Activated naive CD8-positive, alpha-beta T cell treated with anti-CD3 and anti-CD28 coated beads for 36 hours (primary cell): ENCODE results near the gene SLC9A9. TPM values are rescaled to one million over a fixed set of nuclear protein-coding genes. Genes with fewer than 3 reads are reported as not detected.

ENCODE experiments used
- DNase-seq: peaks from one replicate; pipeline ENCODE4 v3.0.0; 2021
- H3K27ac Mint-ChIP-seq: one replicate; pipeline ENCODE4 v1.8.0; 2022; ENCODE audit warnings: mild to moderate bottlenecking, moderate library complexity, mixed read lengths
- H3K27me3 Mint-ChIP-seq: one replicate; pipeline ENCODE4 v1.8.0; 2022; ENCODE audit warnings: mild to moderate bottlenecking, mixed read lengths
- H3K36me3 Mint-ChIP-seq: one replicate; pipeline ENCODE4 v1.8.0; 2021; ENCODE audit warnings: mild to moderate bottlenecking, mixed read lengths
- H3K4me1 Mint-ChIP-seq: one replicate; pipeline ENCODE4 v1.8.0; 2021; ENCODE audit warnings: mixed read lengths
- H3K4me3 Mint-ChIP-seq: one replicate; pipeline ENCODE4 v1.8.0; 2022; ENCODE audit warnings: mild to moderate bottlenecking, moderate library complexity, mixed read lengths
- H3K9me3 Mint-ChIP-seq: one replicate; pipeline ENCODE4 v1.8.0; 2022; ENCODE audit warnings: mixed read lengths
- total RNA-seq, 2 experiments: library from RNA; stranded (reverse); gene quantifications; one replicate each; pipeline ENCODE4 v1.2.3, GENCODE V29; 2021

SLC9A9 gene
- total RNA-seq, 2 experiments from 2014 or later: 2.1 to 2.3 TPM

- H3K27me3 Mint-ChIP-seq: no peaks in the 10 kb centered on the region
- no peak for DNase-seq
- no peak overlapping the region for H3K4me3 Mint-ChIP-seq
- peaks cover 15% of the 10 kb centered on the region for H3K36me3 Mint-ChIP-seq
- H3K9me3 Mint-ChIP-seq: peaks cover 14% of the 10 kb centered on the region
- H3K4me1 Mint-ChIP-seq: peaks cover 36% of the 10 kb centered on the region
- H3K27ac Mint-ChIP-seq: no peak overlapping the region
Observed at GRCh38 chr3:143830063-143830462, 18.2 kb downstream of the SLC9A9 start.

GRCh38 chr3:143827425-143827824 is 20.8 kb downstream of the SLC9A9 start:
- peaks cover 14% of the 10 kb centered on the region for H3K9me3 Mint-ChIP-seq
- peaks cover 16% of the 10 kb centered on the region for H3K36me3 Mint-ChIP-seq
- H3K4me3 Mint-ChIP-seq: no peak overlapping the region
- DNase-seq: no peak
- H3K27ac Mint-ChIP-seq: no peak overlapping the region
- peaks cover 32% of the 10 kb centered on the region for H3K4me1 Mint-ChIP-seq
- H3K27me3 Mint-ChIP-seq: no peaks in the 10 kb centered on the region

GRCh38 chr3:143826296-143826695 is 22.0 kb downstream of the SLC9A9 start:
- no peak overlapping the region for H3K4me3 Mint-ChIP-seq
- peaks cover 26% of the 10 kb centered on the region for H3K4me1 Mint-ChIP-seq
- peaks cover 14% of the 10 kb centered on the region for H3K9me3 Mint-ChIP-seq
- no peak for DNase-seq
- peak overlapping the region; percentile 23 for H3K27ac Mint-ChIP-seq
- H3K27me3 Mint-ChIP-seq: no peaks in the 10 kb centered on the region
- peaks cover 16% of the 10 kb centered on the region for H3K36me3 Mint-ChIP-seq

- Mint-ChIP-seq H3K27me3 (no peaks in the 10 kb centered on the region), H3K36me3 (peaks cover 16% of the 10 kb centered on the region), H3K27ac (peak overlapping the region; percentile 69), H3K4me3 (no peak overlapping the region), H3K9me3 (peaks cover 14% of the 10 kb centered on the region), H3K4me1 (peaks cover 21% of the 10 kb centered on the region)
- no peak for DNase-seq
Observed at GRCh38 chr3:143825513-143825912, 22.8 kb downstream of the SLC9A9 start.

GRCh38 chr3:143824735-143825385 is 23.4 kb downstream of the SLC9A9 start:
- H3K4me3 Mint-ChIP-seq: no peak overlapping the region
- H3K4me1 Mint-ChIP-seq: peaks cover 19% of the 10 kb centered on the region
- peaks cover 14% of the 10 kb centered on the region for H3K9me3 Mint-ChIP-seq
- no peak for DNase-seq
- peaks cover 16% of the 10 kb centered on the region for H3K36me3 Mint-ChIP-seq
- no peaks in the 10 kb centered on the region for H3K27me3 Mint-ChIP-seq
- H3K27ac Mint-ChIP-seq: no peak overlapping the region

GRCh38 chr3:143822798-143823197 is 25.5 kb downstream of the SLC9A9 start:
- H3K4me1 Mint-ChIP-seq: peaks cover 19% of the 10 kb centered on the region

GRCh38 chr3:143822374-143822773 is 25.9 kb downstream of the SLC9A9 start:
- Mint-ChIP-seq H3K36me3 (peaks cover 13% of the 10 kb centered on the region), H3K27ac (no peak overlapping the region), H3K9me3 (peaks cover 12% of the 10 kb centered on the region), H3K27me3 (no peaks in the 10 kb centered on the region), H3K4me1 (peaks cover 19% of the 10 kb centered on the region), H3K4me3 (no peak overlapping the region)
- DNase-seq: no peak

More at GRCh38 chr3:143822798-143823197, 25.5 kb downstream of the SLC9A9 start:
- Mint-ChIP-seq H3K27ac (no peak overlapping the region), H3K36me3 (peaks cover 13% of the 10 kb centered on the region), H3K27me3 (no peaks in the 10 kb centered on the region), H3K4me3 (no peak overlapping the region), H3K9me3 (peaks cover 12% of the 10 kb centered on the region)
- no peak for DNase-seq

GRCh38 chr3:143821862-143822261 is 26.4 kb downstream of the SLC9A9 start:
- no peak for DNase-seq
- Mint-ChIP-seq H3K4me3 (no peak overlapping the region), H3K9me3 (peaks cover 11% of the 10 kb centered on the region), H3K4me1 (peaks cover 19% of the 10 kb centered on the region), H3K27ac (no peak overlapping the region), H3K36me3 (peaks cover 13% of the 10 kb centered on the region), H3K27me3 (no peaks in the 10 kb centered on the region)

- H3K9me3 Mint-ChIP-seq: peaks cover 2% of the 10 kb centered on the region
- no peak overlapping the region for H3K27ac Mint-ChIP-seq
- H3K36me3 Mint-ChIP-seq: peaks cover 3% of the 10 kb centered on the region
- no peak overlapping the region for H3K4me3 Mint-ChIP-seq
- H3K27me3 Mint-ChIP-seq: no peaks in the 10 kb centered on the region
- no peak for DNase-seq
- peaks cover 11% of the 10 kb centered on the region for H3K4me1 Mint-ChIP-seq
Observed at GRCh38 chr3:143820466-143821221, 27.6 kb downstream of the SLC9A9 start.

GRCh38 chr3:143819890-143820289 is 28.4 kb downstream of the SLC9A9 start:
- no peak overlapping the region for H3K4me3 Mint-ChIP-seq
- no peaks in the 10 kb centered on the region for H3K9me3 Mint-ChIP-seq
- no peaks in the 10 kb centered on the region for H3K27me3 Mint-ChIP-seq
- no peak overlapping the region for H3K27ac Mint-ChIP-seq
- DNase-seq: no peak
- peaks cover 7% of the 10 kb centered on the region for H3K4me1 Mint-ChIP-seq
- H3K36me3 Mint-ChIP-seq: peaks cover 3% of the 10 kb centered on the region

- Mint-ChIP-seq H3K4me1 (peaks cover 12% of the 10 kb centered on the region), H3K27me3 (no peaks in the 10 kb centered on the region), H3K4me3 (peak overlapping the region; percentile 33), H3K9me3 (no peaks in the 10 kb centered on the region), H3K36me3 (peaks cover 2% of the 10 kb centered on the region), H3K27ac (peak overlapping the region; percentile 16)
- no peak for DNase-seq
Observed at GRCh38 chr3:143814443-143814889, 33.8 kb downstream of the SLC9A9 start.

GRCh38 chr3:143812481-143812880 is 35.8 kb downstream of the SLC9A9 start:
- H3K27ac Mint-ChIP-seq: no peak overlapping the region
- no peaks in the 10 kb centered on the region for H3K9me3 Mint-ChIP-seq
- H3K4me3 Mint-ChIP-seq: no peak overlapping the region
- H3K27me3 Mint-ChIP-seq: no peaks in the 10 kb centered on the region
- no peak for DNase-seq
- H3K36me3 Mint-ChIP-seq: peaks cover 2% of the 10 kb centered on the region
- H3K4me1 Mint-ChIP-seq: peaks cover 12% of the 10 kb centered on the region

GRCh38 chr3:143811602-143812001 is 36.7 kb downstream of the SLC9A9 start:
- peaks cover 2% of the 10 kb centered on the region for H3K36me3 Mint-ChIP-seq
- no peaks in the 10 kb centered on the region for H3K27me3 Mint-ChIP-seq
- no peak overlapping the region for H3K27ac Mint-ChIP-seq
- H3K4me3 Mint-ChIP-seq: no peak overlapping the region
- no peaks in the 10 kb centered on the region for H3K9me3 Mint-ChIP-seq
- no peak for DNase-seq
- H3K4me1 Mint-ChIP-seq: peaks cover 12% of the 10 kb centered on the region

- Mint-ChIP-seq H3K36me3 (peaks cover 2% of the 10 kb centered on the region), H3K4me3 (no peak overlapping the region), H3K27me3 (no peaks in the 10 kb centered on the region), H3K9me3 (no peaks in the 10 kb centered on the region), H3K27ac (no peak overlapping the region), H3K4me1 (peaks cover 12% of the 10 kb centered on the region)
- DNase-seq: no peak
Observed at GRCh38 chr3:143810953-143811265, 37.4 kb downstream of the SLC9A9 start.

- Mint-ChIP-seq H3K36me3 (peaks cover 2% of the 10 kb centered on the region), H3K27me3 (no peaks in the 10 kb centered on the region), H3K27ac (no peak overlapping the region), H3K4me3 (no peak overlapping the region), H3K4me1 (peaks cover 12% of the 10 kb centered on the region), H3K9me3 (no peaks in the 10 kb centered on the region)
- DNase-seq: no peak
Observed at GRCh38 chr3:143810166-143810952, 37.9 kb downstream of the SLC9A9 start.
